WTC11 (cell line): Measurements from ENCODE around the gene ENTPD1.

Experiments used
- ATF1 ChIP-seq: sonication (generic); formaldehyde crosslinking; IDR thresholded peaks from 2 replicates; pipeline ENCODE4 v1.8.1; 2023; ENCODE audit warnings: mild to moderate bottlenecking, moderate library complexity, missing genetic modification reagents
- CREB1 ChIP-seq: sonication (generic); formaldehyde crosslinking; IDR thresholded peaks from 2 replicates; pipeline ENCODE4 v1.8.0; 2023; ENCODE audit warnings: mild to moderate bottlenecking, missing genetic modification reagents
- GTF2I ChIP-seq: fragments of 250-450 bp; sonication (Bioruptor Pico); conservative IDR thresholded peaks from 2 replicates; pipeline ENCODE4 v1.4.0; 2021; ENCODE audit warnings: mild to moderate bottlenecking
- NFYB ChIP-seq: sonication (generic); formaldehyde crosslinking; conservative IDR thresholded peaks from 2 replicates; pipeline ENCODE4 v1.8.0; 2022; ENCODE audit warnings: low read depth, missing genetic modification reagents
- SMAD3 ChIP-seq: sonication (generic); formaldehyde crosslinking; IDR thresholded peaks from 2 replicates; pipeline ENCODE4 v1.8.0; 2022; ENCODE audit warnings: missing genetic modification reagents, mild to moderate bottlenecking, borderline replicate concordance
- SP1 ChIP-seq: sonication (generic); formaldehyde crosslinking; conservative IDR thresholded peaks from 2 replicates; pipeline ENCODE4 v1.8.1; 2022; ENCODE audit warnings: missing genetic modification reagents
- TEAD1 ChIP-seq: sonication (generic); formaldehyde crosslinking; IDR thresholded peaks from 2 replicates; pipeline ENCODE4 v1.8.0; 2022; ENCODE audit warnings: mild to moderate bottlenecking, missing genetic modification reagents
- TF ChIP-seq, protein P1 (sequence below): fragments of 200-600 bp; IDR thresholded peaks from 2 replicates; pipeline ENCODE4 v1.8.0; 2022; ENCODE audit warnings: antibody characterized with exemption
- TF ChIP-seq, protein P2 (sequence below): fragments of 250-450 bp; sonication (Bioruptor Pico); IDR thresholded peaks from 2 replicates; pipeline ENCODE4 v1.9.0; 2021; ENCODE audit warnings: mild to moderate bottlenecking, borderline replicate concordance
- TF ChIP-seq, protein P3 (sequence below): sonication (generic); formaldehyde crosslinking; IDR thresholded peaks from 2 replicates; pipeline ENCODE4 v1.8.1; 2022; ENCODE audit warnings: low read depth, mild to moderate bottlenecking, moderate library complexity, missing genetic modification reagents, borderline replicate concordance
- TF ChIP-seq, protein P4 (sequence below): sonication (generic); formaldehyde crosslinking; IDR thresholded peaks from 2 replicates; pipeline ENCODE4 v1.8.1; 2023; ENCODE audit warnings: mild to moderate bottlenecking, moderate library complexity, missing genetic modification reagents

DNA sequence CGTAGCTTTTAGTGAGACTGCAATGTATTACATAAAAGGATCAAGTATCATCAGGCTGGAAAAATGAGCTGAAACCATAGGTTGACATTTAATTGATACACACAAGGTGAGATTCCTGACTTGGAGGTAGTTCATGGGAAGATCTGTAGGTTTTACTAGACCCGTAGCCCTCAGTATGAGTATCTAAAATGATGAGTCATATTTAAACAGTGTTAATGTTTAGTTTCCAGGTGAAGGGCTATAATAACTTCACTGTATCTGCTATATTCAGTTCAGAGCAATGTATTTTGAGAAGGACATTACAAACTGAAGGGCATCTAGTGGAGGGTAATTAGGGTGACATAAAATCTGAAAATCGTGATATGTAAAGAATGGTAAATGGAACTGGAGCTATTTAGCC is 35.0 kb downstream of the ENTPD1 start:
- TF ChIP-seq, protein P1, sequence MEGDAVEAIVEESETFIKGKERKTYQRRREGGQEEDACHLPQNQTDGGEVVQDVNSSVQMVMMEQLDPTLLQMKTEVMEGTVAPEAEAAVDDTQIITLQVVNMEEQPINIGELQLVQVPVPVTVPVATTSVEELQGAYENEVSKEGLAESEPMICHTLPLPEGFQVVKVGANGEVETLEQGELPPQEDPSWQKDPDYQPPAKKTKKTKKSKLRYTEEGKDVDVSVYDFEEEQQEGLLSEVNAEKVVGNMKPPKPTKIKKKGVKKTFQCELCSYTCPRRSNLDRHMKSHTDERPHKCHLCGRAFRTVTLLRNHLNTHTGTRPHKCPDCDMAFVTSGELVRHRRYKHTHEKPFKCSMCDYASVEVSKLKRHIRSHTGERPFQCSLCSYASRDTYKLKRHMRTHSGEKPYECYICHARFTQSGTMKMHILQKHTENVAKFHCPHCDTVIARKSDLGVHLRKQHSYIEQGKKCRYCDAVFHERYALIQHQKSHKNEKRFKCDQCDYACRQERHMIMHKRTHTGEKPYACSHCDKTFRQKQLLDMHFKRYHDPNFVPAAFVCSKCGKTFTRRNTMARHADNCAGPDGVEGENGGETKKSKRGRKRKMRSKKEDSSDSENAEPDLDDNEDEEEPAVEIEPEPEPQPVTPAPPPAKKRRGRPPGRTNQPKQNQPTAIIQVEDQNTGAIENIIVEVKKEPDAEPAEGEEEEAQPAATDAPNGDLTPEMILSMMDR = no peak
- TF ChIP-seq NFYB (CRISPR knock-in tag) = no peak
- no peak for TF ChIP-seq SMAD3 (CRISPR knock-in tag)
- no peak for TF ChIP-seq ATF1
- no peak for TF ChIP-seq CREB1 (CRISPR knock-in tag)
- TF ChIP-seq SP1 (CRISPR knock-in tag) = no peak
- TF ChIP-seq GTF2I (CRISPR knock-in tag) = no peak
- no peak for TF ChIP-seq TEAD1
- TF ChIP-seq, protein P2, sequence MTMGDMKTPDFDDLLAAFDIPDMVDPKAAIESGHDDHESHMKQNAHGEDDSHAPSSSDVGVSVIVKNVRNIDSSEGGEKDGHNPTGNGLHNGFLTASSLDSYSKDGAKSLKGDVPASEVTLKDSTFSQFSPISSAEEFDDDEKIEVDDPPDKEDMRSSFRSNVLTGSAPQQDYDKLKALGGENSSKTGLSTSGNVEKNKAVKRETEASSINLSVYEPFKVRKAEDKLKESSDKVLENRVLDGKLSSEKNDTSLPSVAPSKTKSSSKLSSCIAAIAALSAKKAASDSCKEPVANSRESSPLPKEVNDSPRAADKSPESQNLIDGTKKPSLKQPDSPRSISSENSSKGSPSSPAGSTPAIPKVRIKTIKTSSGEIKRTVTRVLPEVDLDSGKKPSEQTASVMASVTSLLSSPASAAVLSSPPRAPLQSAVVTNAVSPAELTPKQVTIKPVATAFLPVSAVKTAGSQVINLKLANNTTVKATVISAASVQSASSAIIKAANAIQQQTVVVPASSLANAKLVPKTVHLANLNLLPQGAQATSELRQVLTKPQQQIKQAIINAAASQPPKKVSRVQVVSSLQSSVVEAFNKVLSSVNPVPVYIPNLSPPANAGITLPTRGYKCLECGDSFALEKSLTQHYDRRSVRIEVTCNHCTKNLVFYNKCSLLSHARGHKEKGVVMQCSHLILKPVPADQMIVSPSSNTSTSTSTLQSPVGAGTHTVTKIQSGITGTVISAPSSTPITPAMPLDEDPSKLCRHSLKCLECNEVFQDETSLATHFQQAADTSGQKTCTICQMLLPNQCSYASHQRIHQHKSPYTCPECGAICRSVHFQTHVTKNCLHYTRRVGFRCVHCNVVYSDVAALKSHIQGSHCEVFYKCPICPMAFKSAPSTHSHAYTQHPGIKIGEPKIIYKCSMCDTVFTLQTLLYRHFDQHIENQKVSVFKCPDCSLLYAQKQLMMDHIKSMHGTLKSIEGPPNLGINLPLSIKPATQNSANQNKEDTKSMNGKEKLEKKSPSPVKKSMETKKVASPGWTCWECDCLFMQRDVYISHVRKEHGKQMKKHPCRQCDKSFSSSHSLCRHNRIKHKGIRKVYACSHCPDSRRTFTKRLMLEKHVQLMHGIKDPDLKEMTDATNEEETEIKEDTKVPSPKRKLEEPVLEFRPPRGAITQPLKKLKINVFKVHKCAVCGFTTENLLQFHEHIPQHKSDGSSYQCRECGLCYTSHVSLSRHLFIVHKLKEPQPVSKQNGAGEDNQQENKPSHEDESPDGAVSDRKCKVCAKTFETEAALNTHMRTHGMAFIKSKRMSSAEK (CRISPR knock-in tag) = no peak
- TF ChIP-seq, protein P3, sequence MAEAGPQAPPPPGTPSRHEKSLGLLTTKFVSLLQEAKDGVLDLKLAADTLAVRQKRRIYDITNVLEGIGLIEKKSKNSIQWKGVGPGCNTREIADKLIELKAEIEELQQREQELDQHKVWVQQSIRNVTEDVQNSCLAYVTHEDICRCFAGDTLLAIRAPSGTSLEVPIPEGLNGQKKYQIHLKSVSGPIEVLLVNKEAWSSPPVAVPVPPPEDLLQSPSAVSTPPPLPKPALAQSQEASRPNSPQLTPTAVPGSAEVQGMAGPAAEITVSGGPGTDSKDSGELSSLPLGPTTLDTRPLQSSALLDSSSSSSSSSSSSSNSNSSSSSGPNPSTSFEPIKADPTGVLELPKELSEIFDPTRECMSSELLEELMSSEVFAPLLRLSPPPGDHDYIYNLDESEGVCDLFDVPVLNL (CRISPR knock-in tag) = no peak
- TF ChIP-seq, protein P4, sequence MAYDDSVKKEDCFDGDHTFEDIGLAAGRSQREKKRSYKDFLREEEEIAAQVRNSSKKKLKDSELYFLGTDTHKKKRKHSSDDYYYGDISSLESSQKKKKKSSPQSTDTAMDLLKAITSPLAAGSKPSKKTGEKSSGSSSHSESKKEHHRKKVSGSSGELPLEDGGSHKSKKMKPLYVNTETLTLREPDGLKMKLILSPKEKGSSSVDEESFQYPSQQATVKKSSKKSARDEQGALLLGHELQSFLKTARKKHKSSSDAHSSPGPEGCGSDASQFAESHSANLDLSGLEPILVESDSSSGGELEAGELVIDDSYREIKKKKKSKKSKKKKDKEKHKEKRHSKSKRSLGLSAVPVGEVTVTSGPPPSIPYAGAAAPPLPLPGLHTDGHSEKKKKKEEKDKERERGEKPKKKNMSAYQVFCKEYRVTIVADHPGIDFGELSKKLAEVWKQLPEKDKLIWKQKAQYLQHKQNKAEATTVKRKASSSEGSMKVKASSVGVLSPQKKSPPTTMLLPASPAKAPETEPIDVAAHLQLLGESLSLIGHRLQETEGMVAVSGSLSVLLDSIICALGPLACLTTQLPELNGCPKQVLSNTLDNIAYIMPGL (CRISPR knock-in tag) = no peak
